Stimulated activated CD8-positive, alpha-beta memory T cell treated with anti-CD3 and anti-CD28 coated beads, Interleukin-15, amount 100 ng/mL, for 4 hours (primary cell): ENCODE measurements around the gene CA5B.
"Not testable (repeated sequence)": the region's sequence is repeated elsewhere in the genome, so short reads cannot be mapped to it uniquely, and the experiment has no call there.

Source experiments
- DNase-seq, 2 donors: peaks; one replicate each; pipeline ENCODE4 v3.0.0-alpha.2; 2020; ENCODE audit warnings: low read depth in 2 of 2

The CA5B gene, protein sequence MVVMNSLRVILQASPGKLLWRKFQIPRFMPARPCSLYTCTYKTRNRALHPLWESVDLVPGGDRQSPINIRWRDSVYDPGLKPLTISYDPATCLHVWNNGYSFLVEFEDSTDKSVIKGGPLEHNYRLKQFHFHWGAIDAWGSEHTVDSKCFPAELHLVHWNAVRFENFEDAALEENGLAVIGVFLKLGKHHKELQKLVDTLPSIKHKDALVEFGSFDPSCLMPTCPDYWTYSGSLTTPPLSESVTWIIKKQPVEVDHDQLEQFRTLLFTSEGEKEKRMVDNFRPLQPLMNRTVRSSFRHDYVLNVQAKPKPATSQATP

DNA sequence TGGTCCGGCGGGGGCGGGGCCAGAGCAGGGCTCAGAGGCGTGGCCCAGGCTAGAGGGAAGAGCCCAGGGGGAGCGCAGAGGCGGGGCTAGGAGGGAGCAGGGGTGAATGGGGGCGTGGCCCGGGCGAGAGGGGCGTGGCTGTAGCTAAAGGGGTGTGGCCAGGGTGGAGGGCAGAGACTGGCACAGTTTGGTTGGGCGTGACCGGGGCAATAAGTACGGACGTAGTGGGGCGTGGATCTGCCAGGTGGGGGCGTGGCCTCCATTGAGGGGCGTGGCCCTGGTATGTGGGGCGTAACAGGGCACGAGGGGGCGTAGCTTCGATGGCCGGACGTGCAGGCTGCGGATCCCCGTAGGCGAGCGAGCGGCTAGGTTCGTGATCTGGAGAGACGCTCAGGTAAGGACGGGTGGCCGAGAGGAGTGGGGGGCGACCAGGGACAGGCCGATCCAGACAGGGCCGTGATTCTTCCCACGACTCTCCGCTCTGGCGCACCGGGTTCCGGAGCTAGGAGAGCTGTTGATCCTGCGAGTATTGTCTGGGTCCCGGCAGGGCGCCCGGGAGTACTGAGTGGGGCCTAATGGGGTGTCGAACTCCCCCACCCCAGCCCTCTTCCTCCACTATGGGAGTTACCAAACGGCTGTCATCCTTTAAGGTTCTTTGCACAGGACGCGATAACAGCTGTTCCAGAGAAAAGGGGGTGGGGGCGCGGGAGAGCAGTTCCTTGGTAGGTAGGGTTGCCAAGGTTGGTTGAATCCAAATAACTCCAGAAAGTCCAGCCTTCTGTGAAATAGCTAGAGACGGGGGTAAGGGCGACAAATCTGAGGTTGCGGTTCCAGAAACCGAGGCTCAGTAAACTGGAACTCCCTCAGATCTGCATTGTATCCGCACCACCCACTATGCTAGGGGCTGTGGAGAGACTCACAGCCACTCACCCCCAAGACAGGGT, at the start of gene CA5B:
Gene CA5B, plus strand, starts transcription at position 312 of the 944 bp plus-strand sequence. CDS start 11,754 bp downstream, outside the sequence.
- DNase-seq, result peak; percentile 93 to 96

DNA sequence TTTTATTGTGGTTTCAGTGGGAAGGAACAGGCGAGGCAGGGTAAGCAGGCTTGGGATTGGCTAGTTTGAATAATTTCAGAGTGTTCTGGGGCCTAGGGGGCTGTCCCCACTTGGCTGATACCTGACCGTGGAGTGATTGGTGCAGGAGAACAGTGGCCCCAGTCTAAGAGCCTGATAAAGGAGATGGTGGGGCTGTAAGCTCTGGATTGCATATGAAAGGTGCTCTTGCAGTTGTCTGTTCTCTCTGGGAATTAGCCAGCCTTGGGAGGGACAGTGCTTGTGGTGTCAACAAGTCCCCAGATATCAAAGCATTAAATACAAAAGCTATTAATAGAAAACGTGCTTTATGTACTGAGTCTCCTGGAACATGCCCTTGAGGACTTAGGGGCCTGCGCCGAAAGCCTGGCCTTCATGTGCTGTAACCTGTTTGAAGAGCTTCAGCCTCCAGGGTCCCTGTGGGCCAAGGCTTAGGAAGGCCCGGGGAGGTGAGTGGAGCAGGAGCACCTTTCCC, 43.1 kb upstream of the CA5B start:
- no peak for DNase-seq

DNA sequence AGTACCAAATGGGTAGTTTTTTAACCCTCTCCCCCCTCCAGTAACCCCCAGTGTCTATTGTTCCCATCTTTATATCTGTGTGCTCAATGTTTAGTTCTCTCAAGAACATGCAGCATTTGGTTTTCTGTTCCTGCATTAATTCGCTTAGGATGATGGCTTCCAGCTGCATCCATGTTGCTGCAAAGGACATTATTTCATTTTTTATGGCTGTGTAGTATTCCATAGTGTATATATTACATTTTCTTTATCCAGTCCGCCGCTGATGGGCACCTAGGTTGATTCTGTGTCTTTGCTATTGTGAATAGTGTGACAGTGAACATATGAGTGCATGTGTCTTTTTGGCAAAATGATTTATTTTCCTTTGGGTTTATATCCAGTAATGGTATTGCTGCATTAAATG, 41.6 kb upstream of the CA5B start:
- no peak for DNase-seq

DNA sequence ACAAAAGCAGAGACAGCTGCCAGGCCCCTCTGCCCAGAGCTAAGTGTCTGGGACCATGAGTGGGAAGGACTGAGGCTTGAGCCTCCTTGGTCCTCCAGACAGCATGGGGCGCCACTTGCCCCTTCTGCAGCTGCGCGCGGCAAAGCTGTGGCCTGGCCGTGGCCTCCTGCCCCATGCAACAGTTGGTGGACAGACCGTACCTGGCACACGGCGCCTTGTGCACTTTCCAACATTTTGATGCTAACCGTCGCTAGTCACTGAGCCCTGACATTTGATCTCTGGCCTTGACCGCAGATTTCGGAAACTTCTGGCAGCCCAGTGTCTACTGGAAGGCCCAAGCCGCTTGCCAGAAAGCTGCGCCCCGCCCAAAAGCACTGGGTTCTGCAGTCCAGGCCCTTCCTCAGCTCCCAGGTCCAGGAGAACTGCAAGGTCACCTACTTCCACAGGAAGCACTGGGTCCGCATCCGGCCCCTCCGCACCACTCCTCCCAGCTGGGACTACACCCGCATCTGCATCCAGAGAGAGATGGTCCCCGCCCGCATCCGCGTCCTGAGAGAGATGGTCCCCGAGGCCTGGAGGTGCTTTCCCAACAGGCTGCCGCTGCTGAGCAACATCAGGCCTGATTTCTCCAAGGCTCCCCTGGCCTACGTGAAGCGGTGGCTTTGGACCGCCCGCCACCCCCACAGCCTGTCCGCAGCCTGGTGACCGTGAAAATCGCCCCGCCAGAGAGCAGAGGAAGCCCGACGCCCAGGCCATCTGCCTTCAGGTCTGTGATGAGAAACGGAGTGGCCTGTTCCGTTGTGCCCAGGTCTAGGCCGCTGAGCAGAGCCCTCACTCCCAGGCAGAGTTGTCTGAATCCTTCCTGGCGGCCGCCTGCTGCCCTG, 35.3 kb upstream of the CA5B start:
- no peak for DNase-seq

DNA sequence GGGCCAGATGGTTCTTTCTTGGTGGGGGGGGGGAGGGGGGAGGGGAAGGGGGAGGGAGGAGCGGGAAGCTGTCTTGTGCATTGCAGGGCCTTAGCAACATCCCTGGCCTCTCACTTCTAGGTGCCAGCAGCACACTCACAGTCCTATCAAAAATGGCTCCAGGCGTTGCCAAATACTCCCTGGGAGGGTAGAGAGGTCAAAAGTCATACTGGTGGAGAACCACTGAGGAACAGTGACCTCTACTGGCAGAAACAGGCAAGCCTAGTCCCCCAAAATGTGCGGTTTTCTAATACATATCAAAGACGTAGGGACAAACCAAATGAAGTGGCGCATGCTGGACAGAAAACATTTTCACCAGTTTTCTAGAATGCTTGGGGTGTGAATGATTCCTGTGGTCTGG, 34.3 kb upstream of the CA5B start:
- not testable (repeated sequence) for DNase-seq

DNA sequence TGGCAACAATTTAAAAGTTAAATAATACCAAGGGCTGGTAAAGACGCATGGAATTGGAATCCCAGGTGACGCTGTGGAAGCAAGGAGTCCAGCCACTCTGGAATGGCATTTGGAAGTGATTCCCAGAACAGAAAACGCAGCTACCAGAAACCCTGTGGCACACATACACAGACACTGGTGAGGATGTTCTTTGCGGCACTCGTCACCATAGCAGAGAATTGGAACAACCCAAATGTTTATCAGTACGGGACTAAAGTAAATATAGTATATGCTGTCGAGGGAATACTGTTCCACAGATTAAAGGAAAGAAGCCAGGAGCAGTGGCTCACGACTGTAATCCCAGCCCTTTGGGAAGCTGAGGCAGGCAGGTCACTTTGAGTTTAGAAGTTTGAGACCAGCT, 33.8 kb upstream of the CA5B start:
- not testable (repeated sequence) for DNase-seq

DNA sequence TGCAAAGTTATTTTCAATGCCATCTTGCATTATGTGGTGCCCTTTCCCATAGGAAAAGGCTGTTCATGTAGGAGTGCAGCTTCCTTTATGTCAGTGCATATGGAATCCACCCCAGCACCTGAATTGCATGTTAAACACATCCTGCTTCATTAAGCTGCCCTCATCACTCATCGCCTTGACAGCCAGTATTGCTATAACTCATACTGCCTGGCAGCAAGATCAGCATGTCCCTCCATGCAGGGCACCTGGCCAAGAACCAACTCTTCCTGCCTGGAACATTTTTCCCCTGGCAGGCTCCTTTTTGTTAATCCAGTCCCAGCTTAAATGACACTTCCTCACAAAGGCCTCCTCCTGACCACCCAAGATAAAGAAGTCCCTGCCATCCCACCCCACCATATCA, 23.5 kb upstream of the CA5B start:
- no peak for DNase-seq

DNA sequence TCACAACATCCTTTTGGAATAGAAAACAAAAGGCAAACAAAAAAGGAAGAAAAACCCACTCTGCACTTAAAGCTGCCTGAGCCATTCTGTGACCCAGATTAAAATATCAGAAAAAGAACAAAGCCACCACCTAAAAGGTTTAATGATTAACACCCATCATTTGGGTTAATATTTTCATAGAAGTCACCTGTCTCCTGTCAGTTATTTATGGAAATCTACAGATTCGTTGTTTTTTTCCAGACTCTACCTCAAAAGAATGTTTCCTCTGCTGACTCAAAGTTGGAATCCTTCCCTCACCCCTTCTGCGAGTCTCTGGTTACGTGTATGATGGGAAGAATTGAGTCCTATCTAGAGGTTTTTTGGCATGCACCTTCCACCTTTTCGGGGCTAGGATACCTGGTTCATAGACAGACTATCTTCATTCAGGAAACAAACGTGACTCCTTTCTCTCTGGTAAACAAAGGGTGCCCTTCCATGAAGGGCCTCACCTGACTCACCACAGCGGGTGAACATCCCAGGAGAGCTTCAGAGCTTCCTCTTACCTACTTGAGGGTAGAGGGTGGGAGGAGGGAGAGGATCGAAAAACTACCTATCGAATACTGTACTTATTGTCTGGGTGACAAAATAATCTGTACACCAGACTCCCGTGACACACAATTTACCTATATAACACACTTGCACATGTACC, 19.6 kb upstream of the CA5B start:
- DNase-seq, result no peak

DNA sequence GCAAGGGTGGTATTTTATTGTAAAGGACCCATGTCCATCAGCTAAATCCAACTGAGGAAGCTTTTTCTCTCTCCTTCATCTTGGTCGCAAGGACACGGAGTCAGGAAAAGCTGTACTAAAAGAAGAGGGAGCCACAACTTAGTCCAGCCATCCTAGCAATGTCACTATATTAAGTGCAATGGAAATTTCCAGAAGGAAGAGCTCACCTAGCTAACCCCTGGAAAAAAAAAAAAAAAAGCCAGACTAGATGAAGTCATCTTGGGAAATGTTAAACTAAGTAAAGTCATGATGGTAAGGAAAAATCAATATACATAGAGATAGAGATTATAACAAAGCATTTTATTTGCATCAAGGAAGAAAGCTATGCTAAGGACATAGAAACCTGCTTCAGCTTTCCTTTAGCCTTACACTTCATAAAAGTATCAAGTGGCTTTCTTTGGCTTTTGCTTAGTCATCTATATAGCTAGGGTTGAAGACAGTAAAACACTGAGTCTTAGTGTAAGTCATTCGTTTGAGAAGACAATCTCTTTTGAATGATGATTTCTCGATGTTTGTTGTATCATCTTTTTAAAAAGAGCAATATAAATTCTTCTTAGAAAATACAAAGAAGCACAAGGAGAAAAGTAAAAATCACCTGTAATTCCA, 18.6 kb upstream of the CA5B start:
- DNase-seq, result no peak

DNA sequence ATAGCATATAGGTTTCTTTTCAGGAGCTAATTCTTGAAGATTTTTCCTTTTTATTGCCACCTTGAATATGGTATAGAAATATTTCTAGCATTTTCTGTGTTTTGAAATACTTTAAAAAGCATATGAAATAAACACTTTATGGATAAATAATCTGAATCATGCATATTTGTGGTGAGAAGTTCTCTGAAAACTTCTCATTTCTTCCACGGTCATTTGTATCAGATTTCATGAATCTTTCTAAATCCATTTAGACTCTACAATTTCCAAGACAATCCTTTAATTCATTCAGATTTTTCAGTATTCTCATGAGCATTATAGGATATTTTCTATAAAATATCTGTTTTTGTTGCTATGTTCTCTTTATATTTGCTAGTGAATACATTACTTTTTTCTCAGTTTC, 16.2 kb upstream of the CA5B start:
- no peak for DNase-seq

DNA sequence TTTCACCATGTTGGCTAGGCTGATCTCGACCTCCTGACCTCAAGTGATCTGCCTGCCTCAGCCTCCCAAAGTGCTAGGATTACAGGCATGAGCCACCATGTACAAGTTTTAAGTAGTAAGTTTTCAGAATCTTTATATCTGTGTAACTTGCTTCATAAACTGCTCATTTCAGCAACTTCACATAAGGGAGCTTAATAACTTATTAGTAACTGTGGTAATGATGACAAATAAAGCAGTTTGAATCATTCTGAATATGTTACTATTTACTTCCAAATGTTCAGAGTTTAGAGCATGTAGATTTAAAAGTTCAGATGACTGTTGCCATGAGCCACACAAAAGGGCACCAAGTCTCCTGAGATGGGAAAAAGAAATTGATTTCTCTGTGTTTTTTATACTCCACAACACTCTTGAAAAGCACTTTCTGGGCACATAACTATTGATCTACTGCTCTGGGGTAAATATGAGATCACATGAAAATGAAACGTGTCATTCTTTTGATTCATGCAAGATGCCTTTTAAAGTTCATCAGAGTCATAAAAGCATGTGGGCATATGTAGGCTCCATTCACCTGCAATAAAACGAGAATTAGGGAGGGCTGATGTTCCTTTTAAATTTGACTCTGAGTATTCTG, 14.1 kb upstream of the CA5B start:
- no peak for DNase-seq

DNA sequence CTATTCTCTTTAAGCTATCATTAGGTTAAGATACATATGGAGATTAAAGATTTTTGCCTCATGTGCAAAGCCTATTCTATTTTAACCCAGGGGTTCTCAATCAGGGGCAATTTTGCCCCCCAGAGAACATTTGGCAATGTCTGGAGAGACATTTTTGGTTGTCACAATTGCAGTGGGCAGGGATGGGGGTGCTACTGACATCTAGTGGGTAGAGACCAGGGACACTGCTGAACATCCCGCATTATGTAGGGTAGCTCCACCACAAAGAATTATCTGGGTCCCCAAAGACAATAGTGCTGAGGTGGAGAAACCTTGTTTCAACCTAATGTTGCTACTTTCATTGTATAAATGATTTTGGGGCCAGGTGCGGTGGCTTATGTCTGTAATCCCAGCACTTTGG, 13.2 kb upstream of the CA5B start:
- DNase-seq, result no peak

DNA sequence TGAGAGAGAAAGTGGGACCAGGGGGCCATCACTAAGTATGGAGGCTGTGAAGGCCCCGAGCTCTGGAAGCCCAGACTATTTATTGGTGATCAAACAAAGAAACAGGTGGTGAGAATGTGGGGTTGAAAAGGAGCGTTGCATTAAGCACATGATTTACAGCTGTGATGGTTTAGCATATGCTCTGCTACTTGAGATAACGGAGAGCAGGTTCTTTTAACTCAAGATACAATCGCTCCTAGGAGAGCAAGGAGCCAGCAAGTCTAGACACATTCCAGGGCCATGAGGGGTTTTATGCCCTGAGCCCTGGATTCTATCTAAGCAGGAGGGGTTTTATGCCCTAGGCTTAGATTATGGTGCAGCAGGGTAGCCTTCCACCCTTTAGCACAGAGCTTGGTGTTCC, 6.7 kb upstream of the CA5B start:
- not testable (repeated sequence) for DNase-seq

DNA sequence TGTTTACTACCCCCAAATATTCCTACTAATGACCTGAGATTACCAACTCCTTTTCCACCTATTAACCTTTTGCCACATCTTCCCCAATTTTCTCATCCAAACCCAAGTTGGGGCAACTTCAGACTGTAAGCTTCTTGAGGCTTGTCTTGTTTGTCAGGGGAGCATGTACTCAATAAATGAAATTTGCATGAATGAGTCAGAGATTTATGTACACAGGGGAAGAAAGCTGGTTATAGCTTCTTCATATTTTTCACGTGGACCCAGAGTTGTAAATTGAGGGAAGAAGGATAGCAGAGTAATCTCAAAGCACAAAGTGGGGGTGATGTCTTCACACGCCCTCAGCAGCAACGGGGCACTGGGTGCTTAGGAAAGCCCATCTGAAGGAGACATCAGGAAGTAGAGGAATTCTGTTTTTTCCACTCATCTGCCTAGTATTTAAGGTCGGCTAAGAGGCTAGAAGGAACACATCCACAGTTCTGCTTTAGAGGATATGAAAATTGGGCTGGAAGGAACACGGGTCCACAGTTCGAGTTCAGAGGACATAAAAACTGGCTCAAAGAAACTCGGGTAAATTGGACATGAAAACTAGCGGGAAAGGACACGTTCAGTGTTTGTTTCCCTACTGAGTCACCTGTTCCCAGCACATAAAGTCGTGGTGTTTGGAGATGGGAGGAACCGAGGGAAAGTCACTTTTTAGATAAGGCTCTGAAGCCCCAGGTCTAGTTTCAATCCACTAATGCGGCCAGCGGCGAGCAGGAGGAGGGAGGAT, 696 bp upstream of the CA5B start:
- no peak for DNase-seq

DNA sequence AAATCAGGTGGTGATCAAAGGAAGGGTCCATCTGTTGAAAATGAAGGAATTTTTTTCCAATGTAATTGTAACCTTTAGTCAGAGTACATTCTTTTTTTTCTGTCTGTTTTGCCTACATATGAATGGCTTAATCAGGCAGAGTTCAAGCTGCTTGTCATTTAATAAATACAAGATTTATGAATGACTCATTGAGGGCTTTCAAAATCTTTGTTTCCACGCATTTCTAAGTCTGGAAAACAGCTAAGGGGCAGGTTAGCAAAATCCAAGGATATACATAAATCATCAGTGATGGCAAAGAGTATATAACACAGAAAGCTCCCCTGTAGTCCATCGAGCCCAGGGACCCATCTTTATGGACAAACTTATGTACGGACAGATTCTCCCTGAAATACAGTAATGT, 1.8 kb downstream of the CA5B start:
- no peak for DNase-seq

DNA sequence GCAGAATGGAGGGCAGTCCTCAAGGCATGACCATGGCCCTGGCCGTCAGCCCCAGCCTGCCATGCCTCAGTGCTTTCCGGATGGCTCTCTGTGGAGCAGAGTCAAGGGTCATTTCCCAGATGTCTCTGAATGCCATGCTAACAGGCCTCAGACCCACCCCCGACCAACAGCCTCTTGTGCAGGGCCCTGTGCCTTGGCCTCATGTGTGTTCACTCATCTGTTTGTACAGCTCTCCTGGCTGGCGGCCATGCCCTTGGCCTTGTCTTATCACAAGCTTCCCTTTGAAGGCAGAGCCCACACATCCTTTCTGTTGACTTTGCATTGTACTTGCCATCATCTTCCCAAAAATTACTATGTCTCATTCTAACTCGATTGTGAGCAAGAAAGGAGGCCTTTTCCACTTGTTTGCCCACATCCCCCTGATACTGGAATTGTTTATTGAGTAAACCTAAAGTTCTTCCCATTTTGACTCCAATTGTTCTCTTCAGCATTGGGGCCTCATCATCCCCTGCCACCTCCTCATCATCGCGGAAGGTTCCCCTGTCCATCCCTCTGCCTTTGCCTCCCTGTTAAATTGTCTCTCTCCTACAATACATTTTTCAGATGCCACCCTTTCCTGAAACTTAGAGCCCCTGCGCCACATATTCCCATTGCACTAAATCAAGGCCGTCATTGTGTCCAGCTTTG, 6.3 kb downstream of the CA5B start:
- no peak for DNase-seq

DNA sequence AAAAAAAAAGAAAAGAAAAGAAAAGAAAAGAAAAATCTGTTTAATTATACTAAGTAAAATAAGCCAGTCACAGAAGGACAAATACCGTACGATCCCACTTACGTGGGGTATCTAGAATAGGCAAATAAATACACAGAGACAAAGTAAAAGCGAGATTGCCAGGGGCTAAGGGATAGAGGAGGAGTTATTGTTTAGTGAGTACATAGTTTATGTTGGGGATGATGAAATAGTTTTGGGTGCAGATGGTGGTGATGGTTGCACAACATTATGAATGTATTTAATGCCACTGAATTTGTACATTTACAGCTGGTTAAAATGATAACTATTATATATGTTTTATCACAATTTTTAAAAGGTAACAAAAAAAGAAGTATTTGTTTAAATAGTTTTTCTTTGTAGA, 7.1 kb downstream of the CA5B start:
- DNase-seq, result no peak

DNA sequence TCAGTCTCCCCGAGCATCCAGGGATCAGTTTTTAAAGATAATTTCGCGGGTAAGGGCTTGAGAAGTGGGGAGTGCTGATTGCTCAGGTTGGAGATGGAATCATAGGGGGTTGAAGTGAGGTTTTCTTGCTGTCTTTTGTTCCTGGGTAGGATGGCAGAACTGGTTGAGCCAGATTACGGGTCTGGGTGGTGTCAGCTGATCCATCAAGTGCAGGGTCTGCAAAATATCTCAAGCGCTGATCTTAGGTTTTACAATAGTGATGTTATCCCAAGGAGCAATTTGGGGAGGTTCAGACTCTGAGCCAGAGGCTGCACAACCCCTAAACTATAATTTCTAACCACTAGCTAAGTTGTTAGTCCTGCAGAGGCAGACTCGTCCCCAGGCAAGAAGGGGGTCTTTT, 8.6 kb downstream of the CA5B start:
- not testable (repeated sequence) for DNase-seq
